Karpas-422 (cell line): ENCODE measurements around the gene PDPK1. TPM values are rescaled to one million over a fixed set of nuclear protein-coding genes. Genes with fewer than 3 reads are reported as not detected.
A peak's percentile ranks its signal among the peaks of the same experiment; 100 is the strongest.
"Not testable (repeated sequence)": the region's sequence is repeated elsewhere in the genome, so short reads cannot be mapped to it uniquely, and the experiment has no call there.

Experiments used
- DNase-seq: peaks from one replicate; pipeline ENCODE4 v3.0.0-alpha.2; 2015
- H2AFZ ChIP-seq: fragments of 200-600 bp; sonication (generic); 2 replicates; pipeline ENCODE4 v1.6.1; 2014; ENCODE audit warnings: antibody characterized with exemption, low read length, mixed read lengths
- H3K27ac ChIP-seq: fragments of 200-600 bp; sonication (generic); 2 replicates; pipeline ENCODE4 v1.5.1; 2014; ENCODE audit warnings: mild to moderate bottlenecking, low read length, moderate library complexity
- H3K27me3 ChIP-seq: fragments of 200-600 bp; sonication (generic); 2 replicates; pipeline ENCODE4 v1.6.1; 2014; ENCODE audit warnings: low read length, mixed read lengths
- H3K36me3 ChIP-seq: fragments of 200-600 bp; sonication (generic); 2 replicates; pipeline ENCODE4 v1.6.1; 2014; ENCODE audit warnings: low read length, mixed read lengths; ENCODE audit not compliant: insufficient read depth
- H3K4me1 ChIP-seq: fragments of 200-600 bp; sonication (generic); 2 replicates; pipeline ENCODE4 v1.6.1; 2014; ENCODE audit warnings: mild to moderate bottlenecking, low read length, mixed read lengths
- H3K4me2 ChIP-seq: fragments of 200-600 bp; sonication (generic); 2 replicates; pipeline ENCODE4 v1.6.1; 2014; ENCODE audit warnings: low read length, low read depth, mild to moderate bottlenecking; ENCODE audit not compliant: poor library complexity, severe bottlenecking
- H3K4me3 ChIP-seq: fragments of 200-600 bp; sonication (generic); 2 replicates; pipeline ENCODE4 v1.5.1; 2014; ENCODE audit warnings: mild to moderate bottlenecking, antibody characterized with exemption, low read length, mixed read lengths
- H3K79me2 ChIP-seq: fragments of 200-600 bp; sonication (generic); 2 replicates; pipeline ENCODE4 v1.6.1; 2014; ENCODE audit warnings: mild to moderate bottlenecking, low read length, mixed read lengths
- H3K9ac ChIP-seq: fragments of 200-600 bp; sonication (generic); 2 replicates; pipeline ENCODE4 v1.6.0; 2014; ENCODE audit warnings: low read length
- H3K9me2 ChIP-seq: fragments of 200-600 bp; sonication (generic), shearing (Covaris generic); replicated peaks from 2 replicates; pipeline ENCODE4 v1.6.0; 2014; ENCODE audit warnings: mild to moderate bottlenecking, low read length, moderate library complexity; ENCODE audit not compliant: insufficient read depth
- H3K9me3 ChIP-seq: fragments of 300-700, 200-600 bp; sonication (generic); 2 replicates; pipeline ENCODE4 v1.6.1; 2014; ENCODE audit warnings: low read length, mixed read lengths
- H4K20me1 ChIP-seq: fragments of 200-600 bp; sonication (generic); 2 replicates; pipeline ENCODE4 v1.6.1; 2014; ENCODE audit warnings: mild to moderate bottlenecking, antibody characterized with exemption, low read length, low read depth; ENCODE audit not compliant: insufficient read depth
- total RNA-seq: library from RNA; depleted of rRNA; stranded (reverse); fragments of >200 nt; shearing (Covaris generic); gene quantifications from 2 replicates; pipeline ENCODE4 v1.2.3, GENCODE V29; 2014; ENCODE audit warnings: low replicate concordance

The PDPK1 gene
- total RNA-seq, 1 experiment from 2014 or later: 49.5 TPM

- 0 out of 2 replicates have a peak overlapping the region, but pooled peaks have one; percentile 61 for H3K9ac ChIP-seq
- peak overlapping the region; percentile 80 for H3K27ac ChIP-seq
- not testable (repeated sequence) for H2AFZ ChIP-seq, H4K20me1 ChIP-seq, H3K9me2 ChIP-seq, H3K27me3 ChIP-seq, H3K36me3 ChIP-seq, H3K9me3 ChIP-seq
- H3K4me1 ChIP-seq: peaks cover 37% of the 10 kb centered on the region
- peak; percentile 72 for DNase-seq
- H3K4me3 ChIP-seq: peak overlapping the region; percentile 69; the same call in 1 of the 2 replicates
- peaks cover 45% of the 10 kb centered on the region for H3K79me2 ChIP-seq
- peak overlapping the region; percentile 82 for H3K4me2 ChIP-seq
Measured at GRCh38 chr16:2539845-2540458, 2.1 kb downstream of the PDPK1 start.

GRCh38 chr16:2540912-2541311 is 3.1 kb downstream of the PDPK1 start:
- Histone ChIP-seq H3K4me3 (peak overlapping the region; percentile 38; the same call in 1 of the 2 replicates), H3K79me2 (peaks cover 54% of the 10 kb centered on the region), H3K4me2 (peak overlapping the region; percentile 82), H3K27ac (peak overlapping the region; percentile 80), H3K4me1 (peaks cover 46% of the 10 kb centered on the region), H3K9ac (peak overlapping the region; percentile 61)
- not testable (repeated sequence) for H3K36me3 ChIP-seq, H3K9me2 ChIP-seq, H2AFZ ChIP-seq, H3K9me3 ChIP-seq, H4K20me1 ChIP-seq, H3K27me3 ChIP-seq
- peak; percentile 79 for DNase-seq

GRCh38 chr16:2541409-2541808 is 3.6 kb downstream of the PDPK1 start:
- not testable (repeated sequence) for H2AFZ ChIP-seq, H3K9me2 ChIP-seq, DNase-seq, H3K9me3 ChIP-seq, H3K27me3 ChIP-seq, H4K20me1 ChIP-seq, H3K36me3 ChIP-seq
- Histone ChIP-seq H3K27ac (peak overlapping the region; percentile 80), H3K79me2 (peaks cover 59% of the 10 kb centered on the region), H3K9ac (peak overlapping the region; percentile 61), H3K4me3 (peak overlapping the region; percentile 38; the same call in 1 of the 2 replicates), H3K4me1 (peaks cover 51% of the 10 kb centered on the region), H3K4me2 (peak overlapping the region; percentile 82)

GRCh38 chr16:2543771-2544170 is 6.0 kb downstream of the PDPK1 start:
- not testable (repeated sequence) for H3K9ac ChIP-seq, DNase-seq, H3K4me2 ChIP-seq, H3K27ac ChIP-seq, H3K27me3 ChIP-seq, H4K20me1 ChIP-seq, H3K36me3 ChIP-seq, H3K4me3 ChIP-seq, H3K9me3 ChIP-seq, H2AFZ ChIP-seq, H3K9me2 ChIP-seq
- Histone ChIP-seq H3K4me1 (peaks cover 46% of the 10 kb centered on the region), H3K79me2 (peaks cover 58% of the 10 kb centered on the region)

GRCh38 chr16:2550283-2550878 is 12.6 kb downstream of the PDPK1 start:
- H4K20me1 ChIP-seq, H3K9ac ChIP-seq, H2AFZ ChIP-seq, H3K9me2 ChIP-seq, H3K27ac ChIP-seq, H3K27me3 ChIP-seq, H3K4me2 ChIP-seq, DNase-seq, H3K36me3 ChIP-seq, H3K4me3 ChIP-seq, H3K9me3 ChIP-seq: not testable (repeated sequence)
- H3K4me1 ChIP-seq: peaks cover 12% of the 10 kb centered on the region
- peaks cover 17% of the 10 kb centered on the region for H3K79me2 ChIP-seq

GRCh38 chr16:2551420-2551889 is 13.6 kb downstream of the PDPK1 start:
- not testable (repeated sequence) for H4K20me1 ChIP-seq, H3K9me3 ChIP-seq, H3K4me1 ChIP-seq, DNase-seq, H3K4me2 ChIP-seq, H3K27me3 ChIP-seq, H3K9me2 ChIP-seq, H3K9ac ChIP-seq, H3K27ac ChIP-seq, H3K36me3 ChIP-seq, H3K4me3 ChIP-seq, H2AFZ ChIP-seq, H3K79me2 ChIP-seq

GRCh38 chr16:2554709-2555425 is 17.0 kb downstream of the PDPK1 start:
- H3K4me3 ChIP-seq, H3K4me1 ChIP-seq, H3K4me2 ChIP-seq, H4K20me1 ChIP-seq, H2AFZ ChIP-seq, H3K79me2 ChIP-seq, H3K27ac ChIP-seq, H3K9me3 ChIP-seq, H3K9me2 ChIP-seq, DNase-seq, H3K36me3 ChIP-seq, H3K9ac ChIP-seq, H3K27me3 ChIP-seq: not testable (repeated sequence)

- H3K36me3 ChIP-seq, H3K9ac ChIP-seq, H3K4me2 ChIP-seq, H3K4me1 ChIP-seq, H3K4me3 ChIP-seq, DNase-seq, H3K79me2 ChIP-seq, H3K27ac ChIP-seq, H3K27me3 ChIP-seq, H4K20me1 ChIP-seq, H3K9me3 ChIP-seq, H3K9me2 ChIP-seq, H2AFZ ChIP-seq: not testable (repeated sequence)
Measured at GRCh38 chr16:2557150-2557549, 19.3 kb downstream of the PDPK1 start.
